OCI-LY3 (cell line): Measurements from ENCODE around the gene RERE.
"Not testable (repeated sequence)": the region's sequence is repeated elsewhere in the genome, so short reads cannot be mapped to it uniquely, and the experiment has no call there.

ENCODE experiments used
- H2AFZ ChIP-seq: fragments of 200-600, 300-600 bp; shearing (Covaris generic); 2 replicates; pipeline ENCODE4 v1.6.0; 2014; ENCODE audit warnings: antibody characterized with exemption, low read depth, low read length
- H3K27ac ChIP-seq: fragments of 200-600, 300-600 bp; sonication (generic); 2 replicates; pipeline ENCODE4 v1.5.1; 2014; ENCODE audit warnings: mild to moderate bottlenecking, low read length, moderate library complexity, mixed read lengths
- H3K27me3 ChIP-seq: fragments of 200-600, 300-600 bp; sonication (generic); 2 replicates; pipeline ENCODE4 v1.6.1; 2014; ENCODE audit warnings: low read depth, low read length, mixed read lengths
- H3K36me3 ChIP-seq: fragments of 200-600, 300-600 bp; sonication (generic); replicated peaks from 2 replicates; pipeline ENCODE3; 2014; ENCODE audit warnings: low read depth, low read length, mixed read lengths
- H3K4me1 ChIP-seq: fragments of 300-600, 200-600 bp; sonication (generic); 2 replicates; pipeline ENCODE4 v1.6.1; 2014; ENCODE audit warnings: low read length, mixed read lengths
- H3K4me2 ChIP-seq: fragments of 200-600, 300-600 bp; sonication (generic); 2 replicates; pipeline ENCODE4 v1.6.1; 2014; ENCODE audit warnings: low read length, mixed read lengths
- H3K4me3 ChIP-seq: fragments of 300-600, 200-600 bp; sonication (generic); 2 replicates; pipeline ENCODE4 v1.5.1; 2014; ENCODE audit warnings: antibody characterized with exemption, mild to moderate bottlenecking, low read length, moderate library complexity
- H3K79me2 ChIP-seq: fragments of 300-600, 200-600 bp; shearing (Covaris generic); 2 replicates; pipeline ENCODE4 v1.6.1; 2014; ENCODE audit warnings: mild to moderate bottlenecking, low read length, mixed read lengths
- H3K9ac ChIP-seq: fragments of 300-600, 200-600 bp; shearing (Covaris generic); 2 replicates; pipeline ENCODE4 v1.6.0; 2014; ENCODE audit warnings: mild to moderate bottlenecking, low read length, moderate library complexity
- H3K9me3 ChIP-seq: fragments of 200-600, 300-600 bp; shearing (Covaris generic); 2 replicates; pipeline ENCODE4 v1.6.1; 2014; ENCODE audit warnings: low read length, mixed read lengths; ENCODE audit not compliant: insufficient read depth
- H4K20me1 ChIP-seq: fragments of 200-600, 300-600 bp; sonication (generic); 2 replicates; pipeline ENCODE4 v1.6.1; 2016; ENCODE audit warnings: low read length, mixed read lengths; ENCODE audit not compliant: insufficient read depth
- EZH2phosphoT487 ChIP-seq: fragments of 200-600 bp; shearing (Covaris generic); IDR thresholded peaks from 2 replicates; pipeline ENCODE4 v1.6.1; 2018; ENCODE audit warnings: antibody characterized with exemption, mixed run types, low read depth
- TF ChIP-seq, protein P1 (sequence below): fragments of 200-600, 300-600 bp; sonication (generic); IDR thresholded peaks from 2 replicates; pipeline ENCODE4 v1.5.1; 2014; ENCODE audit warnings: antibody characterized with exemption, low read length, low read depth

Gene RERE

GRCh38 chr1:8456308-8456912, 361.0 kb downstream of the RERE start:
- no peaks in the 10 kb centered on the region for H3K79me2 ChIP-seq
- H3K4me2 ChIP-seq = no peak overlapping the region
- no peaks in the 10 kb centered on the region for H3K27me3 ChIP-seq
- no peak overlapping the region for H2AFZ ChIP-seq
- H3K9me3 ChIP-seq = no peaks in the 10 kb centered on the region
- H3K4me1 ChIP-seq = peaks cover 15% of the 10 kb centered on the region
- TF ChIP-seq EZH2phosphoT487 = no peak
- TF ChIP-seq, protein P1, sequence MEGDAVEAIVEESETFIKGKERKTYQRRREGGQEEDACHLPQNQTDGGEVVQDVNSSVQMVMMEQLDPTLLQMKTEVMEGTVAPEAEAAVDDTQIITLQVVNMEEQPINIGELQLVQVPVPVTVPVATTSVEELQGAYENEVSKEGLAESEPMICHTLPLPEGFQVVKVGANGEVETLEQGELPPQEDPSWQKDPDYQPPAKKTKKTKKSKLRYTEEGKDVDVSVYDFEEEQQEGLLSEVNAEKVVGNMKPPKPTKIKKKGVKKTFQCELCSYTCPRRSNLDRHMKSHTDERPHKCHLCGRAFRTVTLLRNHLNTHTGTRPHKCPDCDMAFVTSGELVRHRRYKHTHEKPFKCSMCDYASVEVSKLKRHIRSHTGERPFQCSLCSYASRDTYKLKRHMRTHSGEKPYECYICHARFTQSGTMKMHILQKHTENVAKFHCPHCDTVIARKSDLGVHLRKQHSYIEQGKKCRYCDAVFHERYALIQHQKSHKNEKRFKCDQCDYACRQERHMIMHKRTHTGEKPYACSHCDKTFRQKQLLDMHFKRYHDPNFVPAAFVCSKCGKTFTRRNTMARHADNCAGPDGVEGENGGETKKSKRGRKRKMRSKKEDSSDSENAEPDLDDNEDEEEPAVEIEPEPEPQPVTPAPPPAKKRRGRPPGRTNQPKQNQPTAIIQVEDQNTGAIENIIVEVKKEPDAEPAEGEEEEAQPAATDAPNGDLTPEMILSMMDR = no peak
- no peak overlapping the region for H3K9ac ChIP-seq
- no peak overlapping the region for H3K4me3 ChIP-seq
- no peaks in the 10 kb centered on the region for H3K36me3 ChIP-seq
- no peak overlapping the region for H3K27ac ChIP-seq
- H4K20me1 ChIP-seq = no peaks in the 10 kb centered on the region

- no peak overlapping the region for H3K4me3 ChIP-seq
- no peak overlapping the region for H3K9ac ChIP-seq
- no peaks in the 10 kb centered on the region for H3K9me3 ChIP-seq
- H2AFZ ChIP-seq = no peak overlapping the region
- no peak overlapping the region for H3K4me2 ChIP-seq
- no peak overlapping the region for H3K27ac ChIP-seq
- H4K20me1 ChIP-seq = no peaks in the 10 kb centered on the region
- H3K4me1 ChIP-seq = peaks cover 15% of the 10 kb centered on the region
- H3K79me2 ChIP-seq = no peaks in the 10 kb centered on the region
- no peak for TF ChIP-seq EZH2phosphoT487
- TF ChIP-seq, protein P1 = no peak
- H3K36me3 ChIP-seq = no peaks in the 10 kb centered on the region
- no peaks in the 10 kb centered on the region for H3K27me3 ChIP-seq
Observed at GRCh38 chr1:8455700-8456307, 361.6 kb downstream of the RERE start.

DNA sequence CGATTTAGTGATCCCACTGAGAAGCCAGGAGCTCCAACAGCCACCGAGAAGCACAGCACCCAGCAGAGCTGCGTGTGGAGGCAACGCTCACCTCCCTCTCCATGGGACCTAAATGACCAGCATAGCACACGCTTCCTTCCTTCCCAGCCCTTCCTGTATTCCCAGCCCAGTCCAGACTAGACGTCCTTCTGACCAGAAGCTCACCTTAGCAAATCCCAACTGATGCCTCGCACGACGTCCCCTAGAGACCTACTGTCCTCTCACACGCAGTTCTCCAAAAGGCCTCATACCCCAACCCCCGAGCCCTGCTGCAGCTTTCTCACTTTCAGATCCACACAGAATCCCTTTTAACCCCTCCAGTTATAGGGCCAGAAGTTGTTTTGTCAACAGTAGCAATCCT, 367.1 kb downstream of the RERE start:
- no peak overlapping the region for H3K4me3 ChIP-seq
- no peaks in the 10 kb centered on the region for H3K9me3 ChIP-seq
- H3K4me1 ChIP-seq = no peaks in the 10 kb centered on the region
- no peak overlapping the region for H3K9ac ChIP-seq
- H3K27ac ChIP-seq = no peak overlapping the region
- no peaks in the 10 kb centered on the region for H4K20me1 ChIP-seq
- H3K27me3 ChIP-seq = no peaks in the 10 kb centered on the region
- H3K4me2 ChIP-seq = no peak overlapping the region
- no peak overlapping the region for H2AFZ ChIP-seq
- H3K79me2 ChIP-seq = no peaks in the 10 kb centered on the region
- TF ChIP-seq EZH2phosphoT487 = no peak
- TF ChIP-seq, protein P1 = no peak
- no peaks in the 10 kb centered on the region for H3K36me3 ChIP-seq

- Histone ChIP-seq H3K4me1 (no peaks in the 10 kb centered on the region), H4K20me1 (no peaks in the 10 kb centered on the region), H3K27me3 (no peaks in the 10 kb centered on the region), H3K9ac (no peak overlapping the region), H3K36me3 (no peaks in the 10 kb centered on the region), H3K4me2 (no peak overlapping the region), H3K27ac (no peak overlapping the region), H3K9me3 (no peaks in the 10 kb centered on the region), H3K4me3 (no peak overlapping the region), H2AFZ (no peak overlapping the region), H3K79me2 (no peaks in the 10 kb centered on the region)
- no peak for TF ChIP-seq EZH2phosphoT487
- TF ChIP-seq, protein P1 = no peak
Observed at GRCh38 chr1:8448911-8449661, 368.4 kb downstream of the RERE start.

DNA sequence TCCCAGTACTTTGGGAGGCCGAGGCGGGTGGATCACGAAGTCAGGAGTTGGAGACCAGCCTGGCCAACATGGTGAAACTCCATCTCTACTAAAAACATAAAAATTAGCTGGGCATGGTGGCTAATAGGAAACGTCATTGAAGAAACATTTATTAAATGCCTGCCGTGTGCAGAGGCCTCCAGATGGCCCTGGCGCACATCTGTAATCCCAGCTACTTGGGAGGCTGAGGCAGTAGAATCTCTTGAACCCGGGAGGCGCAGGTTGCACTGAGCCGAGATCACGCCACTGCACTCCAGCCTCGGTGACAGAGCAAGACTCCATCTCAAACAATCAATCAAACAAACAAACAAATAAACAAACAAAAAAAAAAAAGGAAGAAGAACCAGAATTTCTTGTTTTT, 368.9 kb downstream of the RERE start:
- H3K4me1 ChIP-seq, H4K20me1 ChIP-seq, H3K9me3 ChIP-seq, H3K27ac ChIP-seq, H3K4me3 ChIP-seq, H3K27me3 ChIP-seq, H2AFZ ChIP-seq, H3K4me2 ChIP-seq, H3K9ac ChIP-seq, H3K79me2 ChIP-seq, H3K36me3 ChIP-seq: not testable (repeated sequence)
